HepG2 (cell line): ENCODE results near the gene MAGI1. TPM values are rescaled to one million over a fixed set of nuclear protein-coding genes. Genes with fewer than 3 reads are reported as not detected.

Experiments
- BRF2 ChIP-seq: sonication (generic); formaldehyde crosslinking; IDR thresholded peaks from 2 replicates; pipeline ENCODE4 v1.8.1; 2022; ENCODE audit warnings: mild to moderate bottlenecking, missing genetic modification reagents
- FOXK1 ChIP-seq: sonication (generic); formaldehyde crosslinking; IDR thresholded peaks from 2 replicates; pipeline ENCODE4 v1.4.0; 2020; ENCODE audit warnings: low read depth, missing genetic modification reagents, borderline replicate concordance
- FOXO1 ChIP-seq: sonication (generic); formaldehyde crosslinking; IDR thresholded peaks from 2 replicates; pipeline ENCODE4 v1.4.0; 2020; ENCODE audit warnings: missing genetic modification reagents
- HDAC2 ChIP-seq: sonication (generic); formaldehyde crosslinking; IDR thresholded peaks from 2 replicates; pipeline ENCODE4 v1.4.0; 2020; ENCODE audit warnings: missing genetic modification reagents
- HINFP ChIP-seq: sonication (generic); formaldehyde crosslinking; IDR thresholded peaks from 2 replicates; pipeline ENCODE4 v1.4.0; 2020; ENCODE audit warnings: low read depth, mild to moderate bottlenecking, missing genetic modification reagents
- HNF1A ChIP-seq, 2 experiments: sonication (generic) in 1 of 2; formaldehyde crosslinking in 1 of 2; IDR thresholded peaks; 2 replicates each; pipeline versions ENCODE4 v1.4.0 to v1.6.1; 2016 to 2020; ENCODE audit warnings: borderline replicate concordance in 1 of 2, low read depth in 1 of 2, mild to moderate bottlenecking in 1 of 2, missing genetic modification reagents in 1 of 2
- NR2F6 ChIP-seq, 2 experiments: IDR thresholded peaks; 2 replicates each; pipeline ENCODE4 v1.6.1; 2016; ENCODE audit warnings: antibody characterized with exemption in 1 of 2, mild to moderate bottlenecking in 1 of 2
- SP2 ChIP-seq: sonication (generic); formaldehyde crosslinking; IDR thresholded peaks from 2 replicates; pipeline ENCODE4 v1.5.1; 2020; ENCODE audit warnings: mild to moderate bottlenecking, missing genetic modification reagents
- ZNF501 ChIP-seq: sonication (generic); formaldehyde crosslinking; IDR thresholded peaks from 2 replicates; pipeline ENCODE4 v1.5.1; 2020; ENCODE audit warnings: mild to moderate bottlenecking, moderate library complexity, missing genetic modification reagents
- ZNF678 ChIP-seq: sonication (generic); formaldehyde crosslinking; IDR thresholded peaks from 2 replicates; pipeline ENCODE4 v1.4.0; 2020; ENCODE audit warnings: mild to moderate bottlenecking, missing genetic modification reagents
- ZNF7 ChIP-seq: IDR thresholded peaks from 2 replicates; pipeline ENCODE4 v1.6.1; 2016; ENCODE audit warnings: missing biosample characterization, missing genetic modification reagents
- polyA plus RNA-seq, 8 experiments: library from polyadenylated mRNA; depleted of rRNA in 3 of 8; stranded (reverse) in 7 of 8; unstranded in 1 of 8; fragments of >200 nt; fragmentation: Illumina TruSeq in 4 of 8; extraction: Trizol in 4 of 8; gene quantifications; 2 replicates each; pipeline versions ENCODE4 v1.2.1 to v1.2.3, GENCODE V29; 2011 to 2016; ENCODE audit warnings: low read depth in 4 of 8, missing spikeins in 1 of 8, mixed read lengths in 1 of 8; ENCODE audit not compliant: insufficient read depth in 1 of 8
- total RNA-seq, 5 experiments: library from RNA; depleted of rRNA; stranded (reverse); fragments of >200 nt; fragmentation: Illumina TruSeq; extraction: Trizol; gene quantifications; 2 replicates each; pipeline ENCODE4 v1.2.3, GENCODE V29; 2016; ENCODE audit warnings: low read depth in 1 of 5

The MAGI1 gene
- total and polyA plus RNA-seq, 2 of the 13 experiments (the other 11 are each of a cell fraction or from before 2014, with no cell fraction given) = 22.2 to 26.0 TPM

DNA sequence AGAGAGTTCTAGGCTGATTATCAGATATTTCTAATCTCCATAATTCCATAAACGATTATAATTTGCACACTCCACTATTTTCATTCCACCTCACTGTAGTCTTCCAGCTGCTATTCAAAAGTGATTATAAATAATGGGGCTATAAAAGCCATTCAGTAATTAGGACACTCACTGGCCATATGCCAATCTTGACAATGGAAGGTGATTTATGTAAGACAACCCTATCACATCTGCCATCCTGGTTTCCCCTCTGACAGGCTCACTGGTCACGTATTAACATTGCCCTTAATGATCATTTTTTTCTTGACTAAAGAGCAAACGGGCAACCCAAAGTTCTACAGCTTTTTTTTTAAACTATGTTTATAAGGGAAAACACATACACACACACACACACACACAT lies 402.4 kb downstream of the MAGI1 start (continued):
- TF ChIP-seq HNF1A (IDR thresholded peaks at IDR 0.05; ENCODE audit: low read depth) = no peak
- no peak for TF ChIP-seq HNF1A (CRISPR knock-in tag; IDR thresholded peaks at IDR 0.05; ENCODE audit: borderline replicate concordance)
- TF ChIP-seq FOXK1 (CRISPR knock-in tag) = no peak
- no peak for TF ChIP-seq HINFP
- TF ChIP-seq NR2F6 (IDR thresholded peaks at IDR 0.05) = no peak
- no peak for TF ChIP-seq NR2F6 (CRISPR knock-in tag; IDR thresholded peaks at IDR 0.05)
- no peak for TF ChIP-seq SP2 (CRISPR knock-in tag)
- no peak for TF ChIP-seq FOXO1
- TF ChIP-seq ZNF678 (CRISPR knock-in tag) = no peak
- TF ChIP-seq ZNF501 (CRISPR knock-in tag) = no peak
- TF ChIP-seq HDAC2 (CRISPR knock-in tag) = no peak
- TF ChIP-seq BRF2 (CRISPR knock-in tag) = no peak
- no peak for TF ChIP-seq ZNF7
